Measurements from ENCODE around the gene ZNG1F. TPM values are rescaled to one million over a fixed set of nuclear protein-coding genes. Genes with fewer than 3 reads are reported as not detected.
"Not testable (repeated sequence)": the region's sequence is repeated elsewhere in the genome, so short reads cannot be mapped to it uniquely, and the experiment has no call there.

Gene ZNG1F
- total and polyA plus RNA-seq, 9 of the 15 experiments (the other 6 are each of a cell fraction or from before 2014, with no cell fraction given), result 6.9 to 104 (median 32.2) TPM

GRCh38 chr9:41111414-41111813 is 77.7 kb downstream of the ZNG1F start:
- H2AFZ ChIP-seq (ENCODE audit: low read depth, low read length); intact Hi-C loops (cut with micrococcal nuclease); H3K4me1 ChIP-seq (replicated peaks in 1 of 2; ENCODE audit: control insufficient read depth in 2 of 2, insufficient read depth in 2 of 2, low read length in 2 of 2); H3K79me2 ChIP-seq (ENCODE audit: control insufficient read depth, insufficient read depth, low read length); H3K4me2 ChIP-seq (ENCODE audit: insufficient read depth, low read length); BruUV-seq (replicated peaks); H4K20me1 ChIP-seq (replicated peaks; ENCODE audit: control insufficient read depth, insufficient read depth, low read length); H3K9me1 ChIP-seq (ENCODE audit: control insufficient read depth, insufficient read depth, low read length); CTCF ChIA-PET (ENCODE audit: low intra/inter-chr PET ratio); H3K9me3 ChIP-seq (replicated peaks; ENCODE audit: control insufficient read depth, insufficient read depth, low read depth, low read length); H3K27ac ChIP-seq (ENCODE audit: extremely low read depth, low read depth, low read length); H3K36me3 ChIP-seq (ENCODE audit: control insufficient read depth, insufficient read depth, low read length); FAIRE-seq; H3K9ac ChIP-seq (ENCODE audit: insufficient read depth in 1 of 2, low read depth in 2 of 2, low read length in 2 of 2); H3K4me3 ChIP-seq; ATAC-seq; in situ Hi-C loops (cut with MboI); DNase-seq (ENCODE audit: extremely low read depth in 1 of 4, low spot score in 3 of 4); POLR2A ChIA-PET; H3K27me3 ChIP-seq (ENCODE audit: control insufficient read depth in 2 of 2, insufficient read depth in 2 of 2, low read length in 2 of 2): not testable (repeated sequence)
- 52% methylated on average over 11 of the region's 12 CpGs for WGBS (ENCODE audit: insufficient coverage, low coverage, missing lambda C conversion rate)

DNA sequence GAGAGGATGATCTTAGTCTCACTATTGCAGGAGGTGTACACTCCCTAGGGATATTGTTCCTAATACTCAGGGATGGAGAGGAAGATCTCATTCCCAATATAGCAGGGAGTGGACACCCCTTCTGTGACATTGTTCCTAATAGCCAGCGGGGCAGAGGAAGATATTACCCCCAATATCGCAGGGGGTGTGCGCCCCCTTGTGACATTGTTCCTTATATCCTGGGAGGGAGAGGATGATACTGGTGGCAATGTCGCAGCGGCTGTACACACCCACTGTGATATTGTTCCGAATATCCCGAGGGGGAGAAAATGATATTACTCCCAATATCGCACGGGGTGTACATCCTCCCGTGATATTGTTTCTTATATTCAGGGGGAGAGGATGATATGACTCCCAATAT is 78.2 kb downstream of the ZNG1F start:
- DNase-seq (ENCODE audit: extremely low read depth in 1 of 4, low spot score in 3 of 4), result peak in 1 of 4 experiments; percentile 33
- H3K4me1 ChIP-seq (replicated peaks in 1 of 2; ENCODE audit: control insufficient read depth in 2 of 2, insufficient read depth in 2 of 2, low read length in 2 of 2); H3K4me3 ChIP-seq; POLR2A ChIA-PET; FAIRE-seq; ATAC-seq; H3K9ac ChIP-seq (ENCODE audit: insufficient read depth in 1 of 2, low read depth in 2 of 2, low read length in 2 of 2); H3K9me1 ChIP-seq (ENCODE audit: control insufficient read depth, insufficient read depth, low read length); H3K4me2 ChIP-seq (ENCODE audit: insufficient read depth, low read length); H2AFZ ChIP-seq (ENCODE audit: low read depth, low read length); in situ Hi-C loops (cut with MboI); BruUV-seq (replicated peaks); H3K27me3 ChIP-seq (ENCODE audit: control insufficient read depth in 2 of 2, insufficient read depth in 2 of 2, low read length in 2 of 2); CTCF ChIA-PET (ENCODE audit: low intra/inter-chr PET ratio); H4K20me1 ChIP-seq (replicated peaks; ENCODE audit: control insufficient read depth, insufficient read depth, low read length); intact Hi-C loops (cut with micrococcal nuclease); H3K27ac ChIP-seq (ENCODE audit: extremely low read depth, low read depth, low read length); H3K9me3 ChIP-seq (replicated peaks; ENCODE audit: control insufficient read depth, insufficient read depth, low read depth, low read length); H3K79me2 ChIP-seq (ENCODE audit: control insufficient read depth, insufficient read depth, low read length); H3K36me3 ChIP-seq (ENCODE audit: control insufficient read depth, insufficient read depth, low read length): not testable (repeated sequence)
- TF ChIP-seq, protein P1, sequence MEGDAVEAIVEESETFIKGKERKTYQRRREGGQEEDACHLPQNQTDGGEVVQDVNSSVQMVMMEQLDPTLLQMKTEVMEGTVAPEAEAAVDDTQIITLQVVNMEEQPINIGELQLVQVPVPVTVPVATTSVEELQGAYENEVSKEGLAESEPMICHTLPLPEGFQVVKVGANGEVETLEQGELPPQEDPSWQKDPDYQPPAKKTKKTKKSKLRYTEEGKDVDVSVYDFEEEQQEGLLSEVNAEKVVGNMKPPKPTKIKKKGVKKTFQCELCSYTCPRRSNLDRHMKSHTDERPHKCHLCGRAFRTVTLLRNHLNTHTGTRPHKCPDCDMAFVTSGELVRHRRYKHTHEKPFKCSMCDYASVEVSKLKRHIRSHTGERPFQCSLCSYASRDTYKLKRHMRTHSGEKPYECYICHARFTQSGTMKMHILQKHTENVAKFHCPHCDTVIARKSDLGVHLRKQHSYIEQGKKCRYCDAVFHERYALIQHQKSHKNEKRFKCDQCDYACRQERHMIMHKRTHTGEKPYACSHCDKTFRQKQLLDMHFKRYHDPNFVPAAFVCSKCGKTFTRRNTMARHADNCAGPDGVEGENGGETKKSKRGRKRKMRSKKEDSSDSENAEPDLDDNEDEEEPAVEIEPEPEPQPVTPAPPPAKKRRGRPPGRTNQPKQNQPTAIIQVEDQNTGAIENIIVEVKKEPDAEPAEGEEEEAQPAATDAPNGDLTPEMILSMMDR (IDR thresholded peaks at IDR 0.05 in 2 of 3, conservative IDR thresholded peaks at IDR 0.05 in 1 of 3; ENCODE audit: insufficient read depth in 2 of 3, low read depth in 1 of 3, low read length in 3 of 3), result peak in 1 of 3 experiments; percentile 33; a peak in 2 of 6 replicates
- 21% methylated on average over 7 of the region's 10 CpGs for WGBS (ENCODE audit: insufficient coverage, low coverage, missing lambda C conversion rate)

- H3K9ac ChIP-seq (ENCODE audit: insufficient read depth in 1 of 2, low read depth in 2 of 2, low read length in 2 of 2); H3K79me2 ChIP-seq (ENCODE audit: control insufficient read depth, insufficient read depth, low read length); H3K27ac ChIP-seq (ENCODE audit: extremely low read depth, low read depth, low read length); POLR2A ChIA-PET; H4K20me1 ChIP-seq (replicated peaks; ENCODE audit: control insufficient read depth, insufficient read depth, low read length); intact Hi-C loops (cut with micrococcal nuclease); H2AFZ ChIP-seq (ENCODE audit: low read depth, low read length); BruUV-seq (replicated peaks); ATAC-seq; FAIRE-seq; H3K27me3 ChIP-seq (ENCODE audit: control insufficient read depth in 2 of 2, insufficient read depth in 2 of 2, low read length in 2 of 2); CTCF ChIA-PET (ENCODE audit: low intra/inter-chr PET ratio); H3K9me1 ChIP-seq (ENCODE audit: control insufficient read depth, insufficient read depth, low read length); H3K4me1 ChIP-seq (replicated peaks in 1 of 2; ENCODE audit: control insufficient read depth in 2 of 2, insufficient read depth in 2 of 2, low read length in 2 of 2); H3K4me2 ChIP-seq (ENCODE audit: insufficient read depth, low read length); DNase-seq (ENCODE audit: extremely low read depth in 1 of 4, low spot score in 3 of 4); H3K9me3 ChIP-seq (replicated peaks; ENCODE audit: control insufficient read depth, insufficient read depth, low read depth, low read length); in situ Hi-C loops (cut with MboI); H3K4me3 ChIP-seq; H3K36me3 ChIP-seq (ENCODE audit: control insufficient read depth, insufficient read depth, low read length): not testable (repeated sequence)
- 3% methylated on average over 4 of the region's 13 CpGs for WGBS (ENCODE audit: insufficient coverage, low coverage, missing lambda C conversion rate)
These were observed 79.9 kb downstream of the ZNG1F start for GRCh38 chr9:41109253-41109652.

Measured in K562 (cell line).